GM12801 (cell line): ENCODE results near the gene NDST3.

Source experiments
- CTCF ChIP-seq: IDR thresholded peaks from one replicate; pipeline ENCODE4 v1.5.1; 2011; ENCODE audit warnings: control low read depth; ENCODE audit not compliant: insufficient read length; ENCODE audit errors: extremely low read depth

The NDST3 gene

GRCh38 chr4:118259111-118259510 is 224.8 kb downstream of the NDST3 start:
- TF ChIP-seq CTCF: no peak

- TF ChIP-seq CTCF: no peak
Measured at GRCh38 chr4:118260309-118260708, 226.0 kb downstream of the NDST3 start.

GRCh38 chr4:118264096-118264495 is 229.8 kb downstream of the NDST3 start:
- TF ChIP-seq CTCF: no peak

GRCh38 chr4:118265312-118266144 is 231.2 kb downstream of the NDST3 start:
- TF ChIP-seq CTCF: no peak

- TF ChIP-seq CTCF: no peak
Measured at GRCh38 chr4:118268780-118269179, 234.5 kb downstream of the NDST3 start.

GRCh38 chr4:118270492-118270891 is 236.2 kb downstream of the NDST3 start:
- no peak for TF ChIP-seq CTCF

- TF ChIP-seq CTCF: no peak
Measured at GRCh38 chr4:118271788-118272187, 237.5 kb downstream of the NDST3 start.
